AG04450 (cell line): ENCODE data around the gene LCORL. TPM values are rescaled to one million over a fixed set of nuclear protein-coding genes. Genes with fewer than 3 reads are reported as not detected.
"Not testable (repeated sequence)": the region's sequence is repeated elsewhere in the genome, so short reads cannot be mapped to it uniquely, and the experiment has no call there.

Experiments used
- CTCF ChIA-PET: fragments of 300-600, 350-600 bp; formaldehyde crosslinking; extraction: SDS; loops from one replicate; lab custom pipeline; 2022; ENCODE audit warnings: antibody characterized with exemption, inconsistent platforms; lab: Charles Lee
- POLR2A ChIA-PET: fragments of 350-600 bp; formaldehyde crosslinking; extraction: SDS; loops from one replicate; lab custom pipeline; 2021; ENCODE audit warnings: antibody characterized with exemption, inconsistent platforms; lab: Yijun Ruan, JAX
- DNase-seq: peaks from one replicate; pipeline ENCODE4 v3.0.0-alpha.2; 2011; ENCODE audit warnings: low read depth, low spot score
- H3K27ac ChIP-seq: one replicate; pipeline ENCODE4 v1.5.1; 2012; ENCODE audit warnings: low read depth, low read length, control low read depth
- H3K27me3 ChIP-seq: one replicate; pipeline ENCODE4 v1.6.0; 2012; ENCODE audit warnings: low read length; ENCODE audit not compliant: control insufficient read depth, insufficient read depth
- H3K4me3 ChIP-seq: 2 replicates; pipeline ENCODE4 v1.5.1; 2011; ENCODE audit warnings: mild to moderate bottlenecking, low read depth, low read length, control low read depth
- H3K9me3 ChIP-seq: 2 replicates; pipeline ENCODE4 v1.5.1; 2012; ENCODE audit warnings: low read length; ENCODE audit not compliant: control insufficient read depth, insufficient read depth
- CTCF ChIP-seq: IDR thresholded peaks from 2 replicates; pipeline ENCODE4 v1.5.1; 2011; ENCODE audit warnings: low read depth, low read length, control low read depth, inconsistent platforms
- polyA plus RNA-seq: library from polyadenylated mRNA; depleted of rRNA; stranded (reverse); fragments of >200 nt; gene quantifications from 2 replicates; pipeline ENCODE4 v1.2.3, GENCODE V29; 2011

LCORL gene
- polyA plus RNA-seq, 1 experiment = 7.2 TPM

GRCh38 chr4:17851959-17852358 is 169.6 kb downstream of the LCORL start:
- POLR2A ChIA-PET = no interaction called here
- H3K27me3 ChIP-seq = no peaks in the 10 kb centered on the region
- H3K9me3 ChIP-seq = peaks cover 4% of the 10 kb centered on the region; the same call in 1 of the 2 replicates
- TF ChIP-seq CTCF = no peak
- no peak overlapping the region for H3K4me3 ChIP-seq
- CTCF ChIA-PET = interaction anchor here (1.0 kb wide), 1 partner anchor 35 kb away, joined by 5 read pairs; no protein-coding TSS in a partner anchor
- no peak for DNase-seq
- H3K27ac ChIP-seq = no peak overlapping the region

- POLR2A ChIA-PET, CTCF ChIA-PET, H3K4me3 ChIP-seq, H3K9me3 ChIP-seq, DNase-seq, H3K27me3 ChIP-seq, H3K27ac ChIP-seq: not testable (repeated sequence)
Observed at GRCh38 chr4:17850295-17850694, 171.3 kb downstream of the LCORL start.

- CTCF ChIA-PET = interaction anchor here (1.2 to 2.7 kb wide), 2 partner anchors 10 to 29 kb away, joined by 3 to 12 read pairs; no protein-coding TSS in a partner anchor
- Histone ChIP-seq H3K27me3 (no peaks in the 10 kb centered on the region), H3K27ac (no peak overlapping the region), H3K9me3 (peaks cover 4% of the 10 kb centered on the region; the same call in 1 of the 2 replicates), H3K4me3 (no peak overlapping the region)
- DNase-seq = peak; percentile 7
- POLR2A ChIA-PET = no interaction called here
- TF ChIP-seq CTCF = no peak
Observed at GRCh38 chr4:17846266-17846665, 175.3 kb downstream of the LCORL start.

GRCh38 chr4:17823871-17824669 is 197.5 kb downstream of the LCORL start:
- CTCF ChIA-PET = interaction anchor here (4.4 kb wide), 1 partner anchor 8 kb away, joined by 28 read pairs; no protein-coding TSS in a partner anchor
- DNase-seq = no peak
- POLR2A ChIA-PET = no interaction called here
- Histone ChIP-seq H3K4me3 (no peak overlapping the region), H3K27ac (no peak overlapping the region), H3K27me3 (no peaks in the 10 kb centered on the region), H3K9me3 (no peaks in the 10 kb centered on the region)
- no peak for TF ChIP-seq CTCF

- peak; percentile 47 for DNase-seq
- H3K27me3 ChIP-seq = no peaks in the 10 kb centered on the region
- no peak overlapping the region for H3K27ac ChIP-seq
- no peaks in the 10 kb centered on the region for H3K9me3 ChIP-seq
- POLR2A ChIA-PET = interaction anchor here (0.6 kb wide), 1 partner anchor 17 kb away, joined by 4 read pairs; no protein-coding TSS in a partner anchor
- peak; percentile 64 for TF ChIP-seq CTCF
- CTCF ChIA-PET = interaction anchor here (0.5 to 2.6 kb wide), 47 partner anchors 9 to 778 kb away, joined by 3 to 28 read pairs (median 5); partner anchors contain the start of gene MED28
- peak overlapping the region; percentile 18; the same call in 1 of the 2 replicates for H3K4me3 ChIP-seq
Observed at GRCh38 chr4:17817027-17817426, 204.5 kb downstream of the LCORL start.
